ENCODE results near the gene SEMA4F. TPM values are rescaled to one million over a fixed set of nuclear protein-coding genes. Genes with fewer than 3 reads are reported as not detected.

SEMA4F gene
- total RNA-seq, 1 donor from 2014 or later = 12.5 TPM

DNA sequence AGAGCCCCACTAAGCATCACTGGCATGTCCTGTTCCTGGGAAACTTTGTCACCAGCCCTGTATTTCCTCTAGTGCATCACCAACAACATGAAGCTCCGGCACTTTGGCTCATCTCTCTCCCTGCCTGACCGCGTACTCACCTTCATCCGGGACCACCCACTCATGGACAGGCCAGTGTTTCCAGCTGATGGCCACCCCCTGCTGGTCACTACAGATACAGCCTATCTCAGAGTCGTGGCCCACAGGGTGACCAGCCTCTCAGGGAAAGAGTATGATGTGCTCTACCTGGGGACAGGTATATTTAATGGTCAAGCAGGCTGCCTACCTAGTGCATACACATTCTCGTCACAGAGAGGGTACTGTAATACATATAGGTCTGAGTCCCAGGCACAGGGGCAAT lies 21.0 kb downstream of the SEMA4F start:
- FAIRE-seq = no peak
- no peak for DNase-seq (ENCODE audit: low read depth)
- H3K4me3 Mint-ChIP-seq (ENCODE audit: unreplicated experiment) = no peak overlapping the region

GRCh38 chr2:74676331-74676730 lies 22.3 kb downstream of the SEMA4F start:
- Histone ChIP-seq H3K4me1 (ENCODE audit: insufficient read depth, low read length) (no peaks in the 10 kb centered on the region), H3K27me3 (ENCODE audit: insufficient read depth, low read length) (no peaks in the 10 kb centered on the region), H3K36me3 (ENCODE audit: insufficient read depth, low read length) (no peaks in the 10 kb centered on the region), H3K9me3 (ENCODE audit: insufficient read depth, low read depth, low read length) (no peaks in the 10 kb centered on the region), H2AFZ (ENCODE audit: low read depth, low read length) (no peak overlapping the region), H3K4me3 (ENCODE audit: insufficient read depth, low read depth, low read length) (no peak overlapping the region), H3K27ac (ENCODE audit: low read depth, low read length) (no peak overlapping the region), H4K20me1 (ENCODE audit: insufficient read depth, low read length) (no peaks in the 10 kb centered on the region), H3K4me2 (ENCODE audit: low read length) (no peak overlapping the region), H3K79me2 (ENCODE audit: insufficient read depth, low read length) (no peaks in the 10 kb centered on the region), H3K9ac (ENCODE audit: low read length) (no peak overlapping the region)
- Mint-ChIP-seq H3K9me3 (ENCODE audit: unreplicated experiment) (peaks cover 2% of the 10 kb centered on the region), H3K27me3 (ENCODE audit: low read depth, unreplicated experiment) (peaks cover 4% of the 10 kb centered on the region), H3K4me1 (ENCODE audit: low read depth, unreplicated experiment) (peaks cover 6% of the 10 kb centered on the region), H3K27ac (ENCODE audit: unreplicated experiment) (no peak overlapping the region), H3K4me3 (ENCODE audit: unreplicated experiment) (no peak overlapping the region), H3K36me3 (ENCODE audit: low read depth, unreplicated experiment) (peaks cover 36% of the 10 kb centered on the region)
- FAIRE-seq (no peak), DNase-seq (ENCODE audit: low read depth) (no peak)
- TF ChIP-seq EZH2 (IDR thresholded peaks at IDR 0.05; ENCODE audit: insufficient read depth, low read length) (no peak), CTCF (IDR thresholded peaks at IDR 0.05; ENCODE audit: insufficient read depth, low read depth, low read length) (no peak)

More for the DNA sequence above, 21.0 kb downstream of the SEMA4F start:
- H4K20me1 ChIP-seq (ENCODE audit: insufficient read depth, low read length) = no peaks in the 10 kb centered on the region
- peaks cover 4% of the 10 kb centered on the region for H3K27me3 Mint-ChIP-seq (ENCODE audit: low read depth, unreplicated experiment)
- H3K9ac ChIP-seq (ENCODE audit: low read length) = no peak overlapping the region
- TF ChIP-seq CTCF (IDR thresholded peaks at IDR 0.05; ENCODE audit: insufficient read depth, low read depth, low read length) (no peak), EZH2 (IDR thresholded peaks at IDR 0.05; ENCODE audit: insufficient read depth, low read length) (no peak)
- H3K4me1 ChIP-seq (ENCODE audit: insufficient read depth, low read length) = no peaks in the 10 kb centered on the region
- no peaks in the 10 kb centered on the region for H3K36me3 ChIP-seq (ENCODE audit: insufficient read depth, low read length)
- no peak overlapping the region for H3K27ac ChIP-seq (ENCODE audit: low read depth, low read length)
- H3K27me3 ChIP-seq (ENCODE audit: insufficient read depth, low read length) = no peaks in the 10 kb centered on the region
- peaks cover 27% of the 10 kb centered on the region for H3K36me3 Mint-ChIP-seq (ENCODE audit: low read depth, unreplicated experiment)
- H3K9me3 Mint-ChIP-seq (ENCODE audit: unreplicated experiment) = peaks cover 2% of the 10 kb centered on the region
- no peak overlapping the region for H3K27ac Mint-ChIP-seq (ENCODE audit: unreplicated experiment)
- H3K4me3 ChIP-seq (ENCODE audit: insufficient read depth, low read depth, low read length) = no peak overlapping the region
- no peaks in the 10 kb centered on the region for H3K79me2 ChIP-seq (ENCODE audit: insufficient read depth, low read length)
- H3K9me3 ChIP-seq (ENCODE audit: insufficient read depth, low read depth, low read length) = no peaks in the 10 kb centered on the region
- no peak overlapping the region for H3K4me2 ChIP-seq (ENCODE audit: low read length)
- peaks cover 6% of the 10 kb centered on the region for H3K4me1 Mint-ChIP-seq (ENCODE audit: low read depth, unreplicated experiment)
- no peak overlapping the region for H2AFZ ChIP-seq (ENCODE audit: low read depth, low read length)

DNA sequence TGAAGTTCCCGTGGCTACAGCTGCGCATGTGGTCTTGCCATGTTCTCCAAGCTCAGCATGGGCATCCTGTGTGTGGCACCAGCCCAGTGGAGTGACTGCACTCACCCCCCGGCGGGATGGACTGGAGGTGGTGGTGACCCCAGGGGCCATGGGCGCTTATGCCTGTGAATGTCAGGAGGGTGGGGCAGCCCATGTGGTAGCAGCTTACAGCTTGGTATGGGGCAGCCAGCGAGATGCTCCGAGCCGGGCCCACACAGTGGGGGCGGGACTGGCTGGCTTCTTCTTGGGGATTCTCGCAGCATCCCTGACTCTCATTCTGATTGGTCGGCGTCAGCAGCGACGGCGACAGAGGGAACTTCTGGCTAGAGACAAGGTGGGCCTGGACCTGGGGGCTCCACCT lies 25.6 kb downstream of the SEMA4F start:
- no peak overlapping the region for H3K9ac ChIP-seq (ENCODE audit: low read length)
- H3K36me3 Mint-ChIP-seq (ENCODE audit: low read depth, unreplicated experiment) = peaks cover 30% of the 10 kb centered on the region
- no peaks in the 10 kb centered on the region for H3K27me3 ChIP-seq (ENCODE audit: insufficient read depth, low read length)
- no peaks in the 10 kb centered on the region for H3K79me2 ChIP-seq (ENCODE audit: insufficient read depth, low read length)
- H3K9me3 ChIP-seq (ENCODE audit: insufficient read depth, low read depth, low read length) = no peaks in the 10 kb centered on the region
- H3K4me1 ChIP-seq (ENCODE audit: insufficient read depth, low read length) = no peaks in the 10 kb centered on the region
- H2AFZ ChIP-seq (ENCODE audit: low read depth, low read length) = no peak overlapping the region
- H3K4me2 ChIP-seq (ENCODE audit: low read length) = no peak overlapping the region
- H3K27ac ChIP-seq (ENCODE audit: low read depth, low read length) = no peak overlapping the region
- FAIRE-seq = no peak
- H3K27ac Mint-ChIP-seq (ENCODE audit: unreplicated experiment) = no peak overlapping the region
- no peak overlapping the region for H3K4me3 Mint-ChIP-seq (ENCODE audit: unreplicated experiment)
- no peaks in the 10 kb centered on the region for H4K20me1 ChIP-seq (ENCODE audit: insufficient read depth, low read length)
- no peaks in the 10 kb centered on the region for H3K27me3 Mint-ChIP-seq (ENCODE audit: low read depth, unreplicated experiment)
- TF ChIP-seq EZH2 (IDR thresholded peaks at IDR 0.05; ENCODE audit: insufficient read depth, low read length) (no peak), CTCF (IDR thresholded peaks at IDR 0.05; ENCODE audit: insufficient read depth, low read depth, low read length) (no peak)
- no peaks in the 10 kb centered on the region for H3K4me1 Mint-ChIP-seq (ENCODE audit: low read depth, unreplicated experiment)
- no peaks in the 10 kb centered on the region for H3K36me3 ChIP-seq (ENCODE audit: insufficient read depth, low read length)
- DNase-seq (ENCODE audit: low read depth) = no peak
- H3K4me3 ChIP-seq (ENCODE audit: insufficient read depth, low read depth, low read length) = no peak overlapping the region
- peaks cover 7% of the 10 kb centered on the region for H3K9me3 Mint-ChIP-seq (ENCODE audit: unreplicated experiment)

All from astrocyte (in vitro differentiated cells and primary cell).